Measurements from ENCODE around the gene CTCF.

The CTCF gene

DNA sequence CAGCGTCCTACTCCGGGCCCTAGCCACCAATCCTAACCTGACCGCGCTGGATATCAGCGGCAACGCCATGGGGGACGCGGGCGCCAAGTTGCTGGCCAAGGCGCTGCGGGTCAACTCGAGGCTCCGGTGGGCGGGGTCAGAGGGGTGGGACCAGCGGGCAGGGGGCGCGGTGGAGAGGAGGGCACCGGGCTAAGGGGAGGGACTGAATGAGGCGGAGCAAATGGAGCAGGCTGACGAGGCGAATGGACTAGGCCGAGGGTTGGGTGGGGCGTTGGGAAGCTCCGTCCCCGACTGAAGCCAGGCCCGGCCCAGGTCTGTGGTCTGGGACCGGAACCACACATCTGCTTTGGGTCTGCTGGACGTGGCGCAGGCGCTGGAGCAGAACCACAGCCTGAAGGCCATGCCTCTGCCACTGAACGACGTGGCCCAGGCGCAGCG is 87.2 kb downstream of the CTCF start:
- FAIRE-seq (no peak), DNase-seq (ENCODE audit: insufficient read length) (no peak)
- TF ChIP-seq POLR2AphosphoS5 (IDR thresholded peaks at IDR 0.05; ENCODE audit: low read depth, low read length) (no peak), POLR2A (IDR thresholded peaks at IDR 0.05; ENCODE audit: low read depth, low read length) (no peak), TAF1 (IDR thresholded peaks at IDR 0.05; ENCODE audit: borderline replicate concordance, low read depth, low read length) (no peak)

- DNase-seq (ENCODE audit: insufficient read length) (no peak), FAIRE-seq (no peak)
- no peak for TF ChIP-seq TAF1 (IDR thresholded peaks at IDR 0.05; ENCODE audit: borderline replicate concordance, low read depth, low read length)
- no peak for TF ChIP-seq POLR2A (IDR thresholded peaks at IDR 0.05; ENCODE audit: low read depth, low read length)
- TF ChIP-seq POLR2AphosphoS5 (IDR thresholded peaks at IDR 0.05; ENCODE audit: low read depth, low read length) = no peak
Observed at GRCh38 chr16:67650023-67650422, 87.7 kb downstream of the CTCF start.

DNA sequence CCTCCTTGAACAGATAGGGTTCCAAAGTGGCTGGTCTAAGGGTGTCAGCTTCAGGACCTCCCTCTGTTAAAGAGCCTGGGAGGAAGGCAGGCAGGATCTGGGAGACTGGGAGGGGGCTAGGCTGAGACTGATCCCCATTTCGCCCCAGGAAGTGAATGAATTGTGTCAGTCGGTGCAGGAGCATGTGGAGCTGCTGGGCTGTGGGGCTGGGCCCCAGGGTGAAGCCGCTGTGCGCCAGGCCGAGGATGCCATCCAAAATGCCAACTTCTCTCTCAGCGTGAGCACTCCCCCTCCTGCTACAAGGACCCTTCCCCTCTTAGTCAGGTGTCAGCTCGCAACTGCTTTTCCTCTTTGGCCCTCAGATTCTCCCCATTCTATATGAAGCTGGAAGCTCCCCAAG is 88.7 kb downstream of the CTCF start:
- DNase-seq (ENCODE audit: insufficient read length) = no peak
- no peak for TF ChIP-seq TAF1 (IDR thresholded peaks at IDR 0.05; ENCODE audit: borderline replicate concordance, low read depth, low read length)
- TF ChIP-seq POLR2AphosphoS5 (IDR thresholded peaks at IDR 0.05; ENCODE audit: low read depth, low read length) = no peak
- no peak for TF ChIP-seq POLR2A (IDR thresholded peaks at IDR 0.05; ENCODE audit: low read depth, low read length)
- no peak for FAIRE-seq

GRCh38 chr16:67651847-67652246 is 89.5 kb downstream of the CTCF start:
- DNase-seq (ENCODE audit: insufficient read length) = no peak
- FAIRE-seq = no peak
- TF ChIP-seq POLR2A (IDR thresholded peaks at IDR 0.05; ENCODE audit: low read depth, low read length) (no peak), TAF1 (IDR thresholded peaks at IDR 0.05; ENCODE audit: borderline replicate concordance, low read depth, low read length) (no peak), POLR2AphosphoS5 (IDR thresholded peaks at IDR 0.05; ENCODE audit: low read depth, low read length) (no peak)

GRCh38 chr16:67652578-67653127 is 90.3 kb downstream of the CTCF start:
- no peak for DNase-seq (ENCODE audit: insufficient read length)

DNA sequence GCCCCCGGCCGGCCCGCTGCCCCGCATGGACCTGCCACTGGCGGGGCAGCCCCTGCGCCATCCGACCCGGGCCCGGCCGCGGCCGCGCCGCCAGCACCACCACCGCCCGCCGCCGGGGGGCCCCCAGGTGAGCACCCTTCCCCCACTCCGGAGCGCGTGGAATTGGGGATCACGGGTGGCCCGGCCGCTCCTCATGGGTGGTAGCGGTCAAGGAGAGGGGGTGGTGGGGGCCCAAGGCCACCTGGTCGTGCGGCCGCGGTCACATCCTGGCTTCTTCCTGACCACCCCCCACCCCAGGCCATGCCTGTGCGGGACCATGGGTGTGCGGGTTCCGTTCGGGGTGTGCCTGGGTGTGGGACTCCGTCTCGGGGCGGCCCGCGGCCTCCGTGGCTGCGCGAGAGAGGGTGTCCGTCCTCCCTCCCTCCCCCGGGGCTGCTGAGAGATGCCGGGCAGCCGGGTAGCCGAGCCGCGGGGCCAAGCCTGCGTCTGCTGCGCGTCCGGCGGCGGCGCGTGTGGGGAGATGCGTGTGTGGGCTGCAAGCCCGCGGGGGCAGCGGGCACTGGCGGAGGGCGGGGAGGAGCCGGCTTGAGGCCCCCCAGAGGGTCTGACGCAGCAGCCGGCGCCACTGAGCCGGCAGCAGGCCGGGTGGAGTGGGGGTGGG is 90.9 kb downstream of the CTCF start:
- no peak for TF ChIP-seq POLR2A (IDR thresholded peaks at IDR 0.05; ENCODE audit: low read depth, low read length)
- no peak for TF ChIP-seq TAF1 (IDR thresholded peaks at IDR 0.05; ENCODE audit: borderline replicate concordance, low read depth, low read length)
- TF ChIP-seq POLR2AphosphoS5 (IDR thresholded peaks at IDR 0.05; ENCODE audit: low read depth, low read length) = no peak
- FAIRE-seq (no peak), DNase-seq (ENCODE audit: insufficient read length) (no peak)

More at GRCh38 chr16:67652578-67653127, 90.3 kb downstream of the CTCF start:
- TF ChIP-seq POLR2AphosphoS5 (IDR thresholded peaks at IDR 0.05; ENCODE audit: low read depth, low read length) (no peak), POLR2A (IDR thresholded peaks at IDR 0.05; ENCODE audit: low read depth, low read length) (no peak), TAF1 (IDR thresholded peaks at IDR 0.05; ENCODE audit: borderline replicate concordance, low read depth, low read length) (no peak)
- no peak for FAIRE-seq

DNA sequence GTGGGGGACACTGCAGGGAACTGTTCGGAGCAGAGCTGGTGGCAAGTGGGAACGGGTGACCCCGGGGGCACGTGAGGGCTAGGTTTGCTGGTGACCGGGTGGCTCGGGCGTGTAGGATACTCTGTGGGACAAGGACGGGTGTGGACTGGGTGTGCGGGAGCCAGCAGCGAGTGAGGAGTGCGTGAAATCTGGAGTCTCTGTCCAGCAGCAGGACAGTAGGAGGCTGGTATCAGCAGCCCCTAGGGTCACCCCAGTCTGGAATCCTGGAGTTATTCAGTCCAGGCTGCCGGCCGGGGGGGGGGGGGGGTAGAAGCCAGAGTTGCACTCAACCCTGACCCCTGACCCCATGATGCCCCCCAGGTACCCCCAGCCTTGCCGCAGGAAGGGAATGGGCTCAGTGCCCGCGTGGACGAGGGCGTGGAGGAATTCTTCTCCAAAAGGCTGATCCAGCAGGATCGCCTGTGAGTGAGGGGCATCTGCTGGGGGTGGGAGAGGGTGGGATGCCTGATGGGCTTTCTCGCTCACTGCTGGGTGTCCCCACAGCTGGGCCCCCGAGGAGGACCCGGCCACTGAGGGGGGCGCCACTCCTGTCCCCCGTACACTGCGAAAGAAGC is 91.6 kb downstream of the CTCF start:
- no peak for FAIRE-seq
- DNase-seq (ENCODE audit: insufficient read length) = no peak
- no peak for TF ChIP-seq TAF1 (IDR thresholded peaks at IDR 0.05; ENCODE audit: borderline replicate concordance, low read depth, low read length)

DNA sequence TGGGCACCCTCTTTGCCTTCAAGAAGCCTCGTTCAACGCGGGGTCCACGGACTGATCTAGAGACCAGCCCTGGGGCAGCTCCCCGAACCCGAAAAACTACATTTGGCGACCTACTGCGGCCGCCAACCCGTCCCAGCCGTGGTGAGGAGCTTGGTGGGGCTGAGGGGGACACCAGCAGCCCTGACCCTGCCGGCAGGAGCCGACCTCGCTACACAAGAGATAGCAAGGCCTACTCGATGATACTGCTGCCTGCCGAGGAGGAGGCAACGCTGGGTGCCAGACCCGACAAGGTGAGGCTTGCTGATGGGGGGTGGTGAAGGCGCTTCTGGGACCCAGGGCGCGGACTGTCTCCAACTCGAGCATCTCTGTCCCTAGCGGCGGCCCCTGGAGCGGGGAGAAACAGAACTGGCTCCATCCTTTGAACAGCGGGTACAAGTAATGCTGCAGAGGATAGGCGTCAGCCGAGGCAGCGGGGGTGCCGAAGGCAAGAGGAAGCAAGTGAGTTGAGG is 92.1 kb downstream of the CTCF start:
- FAIRE-seq (no peak), DNase-seq (ENCODE audit: insufficient read length) (no peak)
- TF ChIP-seq POLR2A (IDR thresholded peaks at IDR 0.05; ENCODE audit: low read depth, low read length) (no peak), POLR2AphosphoS5 (IDR thresholded peaks at IDR 0.05; ENCODE audit: low read depth, low read length) (no peak), TAF1 (IDR thresholded peaks at IDR 0.05; ENCODE audit: borderline replicate concordance, low read depth, low read length) (no peak)

DNA sequence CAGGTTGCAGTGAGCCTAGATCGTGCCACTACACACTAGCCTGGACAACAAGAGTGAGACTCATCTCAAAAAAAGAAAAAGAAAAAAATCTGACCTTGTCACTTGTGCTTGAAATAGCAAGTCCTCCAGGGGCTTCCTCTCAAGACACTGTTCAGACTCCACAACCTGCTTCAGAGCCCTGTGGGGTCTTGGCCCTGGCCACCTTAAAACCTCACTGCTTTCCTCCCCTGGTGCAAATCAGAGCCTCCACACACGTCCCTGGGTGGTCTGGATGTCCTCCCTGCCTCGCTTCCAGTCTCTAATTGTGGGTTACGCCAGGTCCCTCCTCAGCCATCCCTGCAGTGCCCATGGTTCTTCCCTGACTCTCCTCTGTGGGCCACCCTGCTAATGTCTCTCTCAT is 93.0 kb downstream of the CTCF start:
- FAIRE-seq = no peak
- TF ChIP-seq TAF1 (IDR thresholded peaks at IDR 0.05; ENCODE audit: borderline replicate concordance, low read depth, low read length) (no peak), POLR2A (IDR thresholded peaks at IDR 0.05; ENCODE audit: low read depth, low read length) (no peak), POLR2AphosphoS5 (IDR thresholded peaks at IDR 0.05; ENCODE audit: low read depth, low read length) (no peak)
- no peak for DNase-seq (ENCODE audit: insufficient read length)

DNA sequence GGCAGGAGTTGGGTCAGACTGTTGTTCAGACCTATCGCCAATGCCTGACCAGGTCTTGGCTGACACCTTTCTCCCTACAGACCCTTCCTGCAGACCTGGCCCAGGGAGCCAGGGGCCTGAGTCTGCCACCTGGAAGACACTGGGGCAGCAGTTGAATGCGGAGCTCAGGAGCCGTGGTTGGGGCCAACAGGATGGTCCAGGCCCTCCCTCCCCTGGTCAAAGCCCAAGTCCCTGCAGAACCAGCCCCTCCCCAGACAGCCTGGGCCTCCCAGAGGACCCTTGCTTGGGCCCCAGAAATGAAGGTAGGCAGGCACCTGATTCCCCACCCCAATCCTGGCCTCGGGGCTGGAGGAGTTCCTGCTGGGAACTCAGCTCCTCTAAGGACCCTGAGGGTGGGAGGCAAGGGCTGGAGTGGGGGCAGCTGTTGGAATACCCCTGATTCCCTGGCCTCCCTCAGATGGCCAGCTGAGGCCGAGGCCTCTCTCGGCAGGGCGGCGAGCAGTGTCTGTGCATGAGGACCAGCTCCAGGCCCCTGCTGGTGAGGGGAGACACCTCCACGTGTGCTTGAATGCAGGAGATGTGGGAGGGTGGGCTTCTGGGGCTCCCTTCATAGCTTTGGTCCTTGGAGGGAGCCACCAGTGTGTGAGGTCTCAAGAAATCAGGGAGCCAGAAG is 94.2 kb downstream of the CTCF start:
- FAIRE-seq = no peak

GRCh38 chr16:67657017-67657608 is 94.8 kb downstream of the CTCF start:
- no peak for DNase-seq (ENCODE audit: insufficient read length)
- no peak for FAIRE-seq
- TF ChIP-seq TAF1 (IDR thresholded peaks at IDR 0.05; ENCODE audit: borderline replicate concordance, low read depth, low read length) = no peak
- no peak for TF ChIP-seq POLR2AphosphoS5 (IDR thresholded peaks at IDR 0.05; ENCODE audit: low read depth, low read length)
- no peak; the same call in 1 of the 2 replicates for TF ChIP-seq POLR2A (IDR thresholded peaks at IDR 0.05; ENCODE audit: low read depth, low read length)

More for the DNA sequence above, 94.2 kb downstream of the CTCF start:
- TF ChIP-seq POLR2AphosphoS5 (IDR thresholded peaks at IDR 0.05; ENCODE audit: low read depth, low read length) (no peak), POLR2A (IDR thresholded peaks at IDR 0.05; ENCODE audit: low read depth, low read length) (0 out of 2 replicates have a peak, but pooled peaks have one; percentile 38)
- no peak for DNase-seq (ENCODE audit: insufficient read length)

Measured in GM12892 (cell line).